NCI-H226 (cell line): ENCODE measurements around the gene RHOJ.
A peak's percentile ranks its signal among the peaks of the same experiment; 100 is the strongest.
"Not testable (repeated sequence)": the region's sequence is repeated elsewhere in the genome, so short reads cannot be mapped to it uniquely, and the experiment has no call there.

Experiments
- DNase-seq: peaks from one replicate; pipeline ENCODE4 v3.0.0-alpha.2; 2015

Gene RHOJ

GRCh38 chr14:63273129-63273528, 68.9 kb downstream of the RHOJ start:
- no peak for DNase-seq

GRCh38 chr14:63273717-63274655, 69.7 kb downstream of the RHOJ start:
- no peak for DNase-seq

DNA sequence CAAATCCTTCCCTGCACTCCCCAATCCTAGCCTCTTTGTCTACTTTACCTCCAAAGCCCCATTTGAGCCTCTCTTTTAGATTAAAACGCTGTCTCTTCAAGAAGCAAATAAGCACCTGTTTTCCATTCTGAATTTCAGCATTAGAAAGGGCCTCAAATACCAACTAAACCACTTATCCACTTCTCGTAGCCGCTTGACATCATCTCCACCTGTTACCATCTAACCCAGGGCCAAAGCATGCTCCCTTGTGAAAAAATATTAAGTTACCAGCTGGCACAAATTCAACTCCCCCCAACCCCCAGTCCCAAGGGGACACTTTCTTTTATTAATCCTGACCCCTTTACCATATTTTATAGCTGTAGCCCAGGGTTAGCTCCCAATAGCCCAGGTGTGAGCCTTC, 71.4 kb downstream of the RHOJ start:
- DNase-seq: no peak

DNA sequence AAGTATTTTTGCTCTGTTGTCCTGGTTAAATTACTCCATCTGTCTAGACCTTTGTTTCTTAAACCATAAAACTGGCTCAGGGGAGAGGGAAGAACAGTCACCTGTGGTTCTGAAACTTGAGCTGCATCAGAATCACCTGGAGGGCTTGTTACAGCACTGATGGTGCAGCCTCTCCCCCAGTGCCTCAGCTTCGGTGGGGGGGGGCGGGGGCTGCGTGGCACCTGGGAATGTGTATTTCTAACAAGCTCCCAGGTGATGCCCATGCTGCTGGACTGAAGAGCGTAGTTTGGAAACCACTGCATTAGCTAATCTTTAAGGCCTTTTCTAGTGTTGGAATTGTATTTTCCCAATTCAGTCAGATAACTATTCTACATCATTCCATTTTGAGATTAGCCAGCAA, 71.8 kb downstream of the RHOJ start:
- DNase-seq: no peak

DNA sequence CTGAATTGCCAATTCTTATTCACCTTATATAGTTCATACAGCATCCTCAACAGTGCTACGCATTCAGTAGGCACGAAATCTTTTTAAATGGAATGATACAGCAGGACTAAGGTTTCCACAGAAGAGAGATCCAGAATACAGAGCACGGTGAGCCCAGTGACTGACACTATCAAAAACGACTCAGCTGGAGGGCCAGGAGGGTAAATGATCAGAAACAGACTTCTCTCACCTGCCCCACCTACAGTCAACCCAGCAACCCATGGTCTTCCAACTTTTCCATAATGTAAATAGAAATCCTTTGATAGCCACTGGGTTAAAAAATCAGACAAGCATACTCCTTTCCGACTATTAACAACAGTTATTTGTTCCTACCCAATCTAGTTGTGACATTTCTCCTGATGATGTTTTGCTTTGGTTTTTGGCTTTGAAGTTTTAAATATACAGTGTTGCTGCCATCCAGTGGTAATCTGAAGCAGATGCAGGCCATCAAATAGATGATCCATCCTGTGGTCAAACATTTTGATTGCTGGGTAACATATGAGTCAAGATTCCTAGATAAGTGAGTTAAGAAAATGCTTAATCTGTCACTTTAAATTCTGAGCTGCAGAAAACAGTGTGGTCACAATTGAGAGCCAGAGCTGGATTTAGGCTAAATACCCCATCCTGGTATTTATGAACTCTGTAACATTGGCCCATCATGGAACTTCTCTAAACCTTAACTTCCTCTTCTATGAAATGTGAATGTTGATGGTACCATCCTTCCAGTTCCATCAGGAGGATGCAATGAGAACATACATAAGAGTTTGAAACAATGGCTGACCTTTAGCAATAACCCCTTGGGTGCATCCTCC, 72.5 kb downstream of the RHOJ start:
- DNase-seq: peak; percentile 24

DNA sequence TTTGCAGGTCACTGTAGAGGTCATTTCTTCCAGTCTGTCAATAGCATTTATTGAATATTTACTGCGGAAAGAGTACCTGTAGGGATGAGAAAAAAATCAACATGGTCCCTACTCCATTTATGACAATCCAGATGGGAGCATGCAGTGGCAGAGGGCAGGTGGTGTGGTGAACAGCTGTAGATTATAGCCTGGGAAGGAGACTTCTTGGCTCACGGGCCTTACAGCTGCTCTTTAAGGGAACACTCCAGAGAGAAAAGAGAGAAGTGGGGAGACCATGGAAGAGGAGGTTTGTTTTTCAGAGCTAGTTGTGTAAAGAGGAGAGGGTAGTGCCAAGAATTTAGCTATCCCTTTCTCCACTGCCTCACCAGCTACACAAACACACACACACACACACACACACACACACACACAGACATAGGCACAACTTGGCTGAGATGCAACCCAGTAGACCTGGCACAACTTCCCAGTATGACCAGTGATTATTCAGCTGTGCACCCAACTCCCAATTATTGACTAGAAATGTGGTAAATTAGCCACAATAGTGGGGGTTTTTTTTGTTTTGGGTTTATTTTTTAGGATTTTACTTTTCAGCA, 73.4 kb downstream of the RHOJ start:
- DNase-seq: no peak

GRCh38 chr14:63279933-63280332, 75.7 kb downstream of the RHOJ start:
- not testable (repeated sequence) for DNase-seq

GRCh38 chr14:63282997-63283883, 79.0 kb downstream of the RHOJ start:
- DNase-seq: no peak

- no peak for DNase-seq
Observed at GRCh38 chr14:63283884-63284248, 79.6 kb downstream of the RHOJ start.

GRCh38 chr14:63286071-63286470, 81.8 kb downstream of the RHOJ start:
- DNase-seq: no peak

- no peak for DNase-seq
Observed at GRCh38 chr14:63287666-63288483, 83.6 kb downstream of the RHOJ start.

GRCh38 chr14:63288853-63289252, 84.6 kb downstream of the RHOJ start:
- no peak for DNase-seq

GRCh38 chr14:63290741-63291430, 86.6 kb downstream of the RHOJ start:
- DNase-seq: no peak

- DNase-seq: no peak
Observed at GRCh38 chr14:63292805-63293204, 88.6 kb downstream of the RHOJ start.

- DNase-seq: no peak
Observed at GRCh38 chr14:63295231-63295685, 91.0 kb downstream of the RHOJ start.

- DNase-seq: no peak
Observed at GRCh38 chr14:63296060-63296563, 91.9 kb downstream of the RHOJ start.

- DNase-seq: no peak
Observed at GRCh38 chr14:63297372-63298063, 93.3 kb downstream of the RHOJ start.

- DNase-seq: peak; percentile 17
Observed at GRCh38 chr14:63299351-63300110, 95.3 kb downstream of the RHOJ start.

- DNase-seq: no peak
Observed at GRCh38 chr14:63300854-63301253, 96.6 kb downstream of the RHOJ start.
